Right lobe of liver (tissue), 4 donors: ENCODE results near the gene NFIB.

Experiments
- CTCF ChIP-seq, 4 donors: fragments of 200-600 bp in 3 of 4; fragments of 450-650 bp in 1 of 4; IDR thresholded peaks; one replicate each; pipeline versions ENCODE4 v1.5.1 to v1.8.0; 2016 to 2022; ENCODE audit warnings: antibody characterized with exemption in 4 of 4, mild to moderate bottlenecking in 2 of 4
- POLR2A ChIP-seq: fragments of 450-650 bp; IDR thresholded peaks from one replicate; pipeline ENCODE4 v1.6.1; 2017; ENCODE audit warnings: antibody characterized with exemption, mild to moderate bottlenecking
- donor health status: DM: no; HTN: no; CAD: no.
- donor health status: DM: no; HTN: no; CAD: no.
- donor health status: DM: no; HTN: yes; CAD: no.

DNA sequence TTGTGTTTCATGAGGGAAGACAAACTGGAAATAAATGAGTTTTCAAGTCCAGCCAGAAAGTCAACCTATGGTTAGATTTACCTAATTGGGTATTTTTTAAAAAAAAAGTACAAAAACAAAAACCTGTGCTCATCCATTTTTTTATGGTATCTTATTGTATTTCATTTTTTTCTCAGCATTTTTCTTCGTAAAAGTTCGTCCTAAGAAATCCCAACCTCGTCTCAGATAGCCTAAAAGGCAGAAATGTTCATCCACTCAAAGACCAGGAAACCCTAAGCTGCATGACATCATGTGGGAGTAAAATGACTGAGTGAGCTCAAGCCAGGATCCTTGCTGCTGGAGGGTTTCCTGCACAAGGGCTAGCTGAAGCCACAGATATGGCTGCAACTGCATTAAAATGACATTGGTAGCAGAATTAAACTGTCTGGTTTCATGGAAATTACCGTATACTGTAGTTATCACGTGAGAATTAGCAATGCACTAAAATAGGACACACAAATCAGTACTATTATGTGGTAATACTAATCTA lies 70.4 kb downstream of the NFIB start:
- TF ChIP-seq CTCF (IDR thresholded peaks at IDR 0.05): no peak
- no peak for TF ChIP-seq POLR2A
